Raji (cell line): ENCODE results near the gene DLEC1.

ENCODE experiments used
- POLR2A ChIP-seq: IDR thresholded peaks from 2 replicates; pipeline ENCODE4 v1.6.1; 2011; ENCODE audit warnings: low read depth, low read length, control low read depth; ENCODE audit not compliant: insufficient read depth

DLEC1 gene

DNA sequence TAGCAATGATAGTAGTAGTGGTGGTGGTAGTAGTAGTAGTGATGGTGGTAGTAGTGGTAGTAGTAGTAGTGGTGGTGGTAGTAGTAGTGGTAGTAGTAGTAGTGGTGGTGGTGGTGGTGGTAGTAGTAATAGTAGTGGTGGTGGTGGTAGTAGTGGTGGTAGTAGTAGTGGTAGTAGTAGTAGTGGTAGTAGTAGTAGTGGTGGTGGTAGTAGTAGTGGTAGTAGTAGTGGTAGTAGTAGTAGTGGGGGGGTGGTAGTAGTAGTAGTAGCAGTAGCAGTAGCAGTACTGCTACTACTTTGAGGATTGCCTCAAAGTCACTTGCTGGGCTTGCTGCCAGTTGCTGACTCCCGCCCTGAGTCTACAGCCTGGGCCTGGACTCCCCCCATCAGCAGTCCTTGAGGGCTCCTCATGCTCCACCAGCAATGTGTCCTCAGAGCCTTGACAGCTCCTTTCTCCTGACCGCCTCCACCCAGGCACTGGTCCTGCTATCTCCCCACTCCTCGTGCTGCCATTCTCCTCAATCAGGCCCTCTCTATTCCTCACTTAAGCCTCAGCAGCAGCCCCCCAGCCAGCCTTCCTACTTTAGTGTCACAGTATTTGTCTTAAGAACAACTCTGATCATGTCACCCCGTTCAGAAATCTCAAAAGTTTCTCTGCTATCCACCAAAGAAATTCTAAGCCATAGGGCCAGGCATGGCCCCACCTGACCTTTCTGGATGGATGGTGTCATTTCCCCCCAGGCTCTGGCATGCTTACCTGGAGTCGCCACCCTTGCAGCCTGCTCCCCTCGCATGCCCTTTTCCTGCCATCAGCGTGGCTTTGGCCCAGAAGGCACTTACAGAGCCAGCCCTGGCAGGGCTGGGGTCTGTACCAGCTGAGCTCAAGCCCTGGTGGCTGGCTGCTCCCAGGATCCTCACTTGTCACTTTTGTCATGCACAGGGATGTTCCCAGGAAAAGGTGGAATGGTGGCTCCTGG, 45.6 kb downstream of the DLEC1 start:
- no peak for TF ChIP-seq POLR2A

GRCh38 chr3:38085311-38085942, 46.4 kb downstream of the DLEC1 start:
- TF ChIP-seq POLR2A: no peak

- TF ChIP-seq POLR2A: no peak
Observed at GRCh38 chr3:38085943-38086324, 46.9 kb downstream of the DLEC1 start.

DNA sequence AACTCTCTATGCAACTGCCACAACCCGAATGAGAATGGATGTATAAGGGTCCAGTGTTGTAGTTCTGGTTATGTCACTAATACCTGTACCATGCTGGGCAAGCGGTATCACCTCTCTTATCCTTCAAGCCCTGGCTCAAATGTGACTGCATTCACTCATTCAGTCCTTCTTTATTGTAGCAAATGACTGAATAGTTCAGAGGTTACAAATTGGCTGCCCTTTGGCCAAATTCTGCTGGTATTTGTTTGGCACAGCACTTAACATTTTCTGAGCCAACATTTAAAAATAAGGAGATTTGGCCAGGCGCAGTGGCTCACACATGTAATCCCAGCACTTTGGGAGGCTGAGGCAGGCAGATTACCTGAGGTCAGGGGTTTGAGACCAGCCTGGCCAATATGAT, 47.5 kb downstream of the DLEC1 start:
- no peak for TF ChIP-seq POLR2A

DNA sequence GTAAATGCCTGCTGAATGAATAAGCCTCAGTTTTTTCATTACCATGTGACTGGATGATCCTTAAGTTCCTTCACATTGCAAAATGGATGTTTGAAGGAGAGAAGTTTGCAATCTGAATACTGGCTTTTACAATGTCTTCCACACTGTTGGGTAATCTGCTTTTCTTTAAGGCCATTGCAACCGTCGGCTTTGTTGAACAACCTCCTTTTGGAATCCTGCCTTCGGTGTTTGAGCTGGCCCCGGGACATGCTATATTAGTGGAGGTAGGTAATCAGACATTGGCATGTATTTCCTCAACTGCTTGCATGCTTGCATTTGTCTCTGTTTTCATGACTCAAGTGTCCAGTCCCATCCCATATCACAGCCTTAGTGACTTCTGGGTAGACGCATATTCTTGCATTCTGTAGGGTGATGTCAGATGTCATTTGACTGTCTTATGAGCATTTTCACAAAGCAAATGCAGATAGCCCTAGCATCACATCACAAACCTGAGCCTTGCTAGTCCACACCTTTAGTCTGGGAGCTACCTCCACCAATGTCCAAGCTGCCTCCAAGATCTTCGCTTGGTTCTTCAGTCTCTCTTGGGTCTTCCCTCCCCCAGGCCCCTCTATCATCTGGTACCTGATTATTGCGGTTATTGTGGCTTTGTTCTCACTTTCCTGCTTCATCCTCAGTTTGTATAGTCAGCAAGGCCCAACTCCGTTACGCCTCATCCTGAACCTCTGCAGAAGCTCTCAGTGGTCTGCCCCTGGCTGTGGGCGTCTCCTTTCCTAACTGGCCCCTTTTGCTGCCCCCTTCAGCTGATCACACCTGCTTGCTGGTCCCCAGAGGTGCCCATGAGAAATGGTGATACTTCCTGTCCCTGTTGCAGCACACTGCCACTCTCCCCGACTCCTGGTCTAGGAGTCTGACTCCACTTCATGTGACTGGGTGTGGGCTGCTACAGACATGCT, 49.4 kb downstream of the DLEC1 start:
- TF ChIP-seq POLR2A: no peak

GRCh38 chr3:38089163-38089562, 50.2 kb downstream of the DLEC1 start:
- TF ChIP-seq POLR2A: no peak

DNA sequence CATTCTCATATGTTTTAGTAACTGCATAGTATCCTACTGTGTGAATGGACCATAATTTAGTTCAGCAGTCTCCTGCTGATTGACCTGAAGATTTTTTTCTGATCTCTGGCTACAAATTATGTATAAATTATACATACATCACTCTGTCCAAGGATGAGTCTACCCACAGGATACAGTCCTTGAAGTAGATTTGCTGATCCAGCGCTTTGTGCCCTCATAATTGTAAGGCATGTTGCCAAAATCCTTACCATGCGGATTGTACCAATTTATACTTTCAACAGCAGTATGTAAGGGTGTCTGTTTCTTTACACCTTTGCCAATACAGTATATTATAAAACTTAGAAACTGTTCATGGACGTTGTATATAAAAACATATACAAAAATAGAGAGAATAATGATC, 51.4 kb downstream of the DLEC1 start:
- no peak for TF ChIP-seq POLR2A

DNA sequence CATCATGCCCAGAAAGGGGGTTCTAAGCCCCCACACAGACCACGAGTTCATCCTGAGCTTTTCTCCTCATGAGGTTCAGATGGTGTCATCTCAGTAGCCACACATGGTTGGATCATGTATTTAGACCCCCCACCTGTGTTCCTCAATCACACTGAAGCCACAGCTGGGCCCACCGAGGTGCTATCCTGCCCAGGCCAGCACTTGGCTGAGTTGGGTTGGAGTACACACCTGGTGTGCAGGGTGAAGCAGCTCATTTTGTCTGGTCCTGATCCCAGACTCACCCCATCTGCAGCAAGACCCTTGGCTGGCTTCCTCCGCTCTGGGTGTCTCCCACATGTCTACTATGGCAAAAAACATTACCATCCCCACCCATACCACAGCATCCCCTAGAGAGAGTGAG, 56.0 kb downstream of the DLEC1 start:
- no peak for TF ChIP-seq POLR2A

GRCh38 chr3:38095669-38096483, 56.9 kb downstream of the DLEC1 start:
- no peak for TF ChIP-seq POLR2A

GRCh38 chr3:38097446-38098375, 58.7 kb downstream of the DLEC1 start:
- TF ChIP-seq POLR2A: no peak

- TF ChIP-seq POLR2A: no peak
Observed at GRCh38 chr3:38098376-38098723, 59.3 kb downstream of the DLEC1 start.

- TF ChIP-seq POLR2A: no peak
Observed at GRCh38 chr3:38099518-38099917, 60.5 kb downstream of the DLEC1 start.

- no peak for TF ChIP-seq POLR2A
Observed at GRCh38 chr3:38100498-38100897, 61.5 kb downstream of the DLEC1 start.
